H1 (cell line): ENCODE measurements around the gene RAB11B. TPM values are rescaled to one million over a fixed set of nuclear protein-coding genes. Genes with fewer than 3 reads are reported as not detected.

Source experiments
- CTCF ChIA-PET: fragments of 300-600 bp; sonication (Branson Sonifier 250); formaldehyde crosslinking; loops from one replicate; lab custom pipeline; 2021; ENCODE audit not compliant: partially characterized antibody; lab: Charles Lee
- POLR2A ChIA-PET: fragments of 300-600 bp; sonication (Branson Sonifier 250); formaldehyde crosslinking; loops from one replicate; lab custom pipeline; 2021; ENCODE audit warnings: inconsistent platforms; ENCODE audit not compliant: partially characterized antibody; lab: Charles Lee
- DNase-seq, 2 experiments: peaks; one replicate each; pipeline versions ENCODE4 v3.0.0 to v3.0.0-alpha.2; 2010 to 2022; ENCODE audit warnings: low spot score in 2 of 2, low read depth in 1 of 2, mixed read lengths in 1 of 2
- FAIRE-seq: peaks from 2 replicates; lab custom pipeline; 2011; peaks lifted over from hg19 to GRCh38; lab: Jason Lieb, UNC
- H2AFZ ChIP-seq: 2 replicates; pipeline ENCODE4 v1.8.1; 2012; ENCODE audit warnings: low read length, inconsistent platforms
- H2AK5ac ChIP-seq: 2 replicates; pipeline ENCODE4 v1.6.1; 2013; ENCODE audit warnings: low read depth, low read length
- H2BK120ac ChIP-seq: replicated peaks from 2 replicates; pipeline ENCODE3; 2013; ENCODE audit warnings: low read depth, low read length, inconsistent platforms
- H2BK12ac ChIP-seq: 2 replicates; pipeline ENCODE4 v1.6.1; 2013; ENCODE audit warnings: low read depth, low read length
- H2BK15ac ChIP-seq: 2 replicates; pipeline ENCODE4 v1.6.1; 2013; ENCODE audit warnings: low read length
- H2BK20ac ChIP-seq: 2 replicates; pipeline ENCODE4 v1.6.1; 2013; ENCODE audit warnings: low read length
- H2BK5ac ChIP-seq: 2 replicates; pipeline ENCODE4 v1.6.1; 2013; ENCODE audit warnings: low read depth, low read length
- H3K14ac ChIP-seq: 2 replicates; pipeline ENCODE4 v1.6.1; 2013; ENCODE audit warnings: inconsistent platforms; ENCODE audit not compliant: insufficient read length
- H3K18ac ChIP-seq: 2 replicates; pipeline ENCODE4 v1.6.1; 2013; ENCODE audit warnings: low read length; ENCODE audit errors: extremely low read depth
- H3K23ac ChIP-seq: 2 replicates; pipeline ENCODE4 v1.6.1; 2013; ENCODE audit warnings: inconsistent platforms; ENCODE audit not compliant: insufficient read length
- H3K23me2 ChIP-seq: 2 replicates; pipeline ENCODE4 v1.6.1; 2013; ENCODE audit warnings: low read depth, low read length
- H3K27ac ChIP-seq: 2 replicates; pipeline ENCODE4 v1.6.1; 2011; ENCODE audit warnings: low read depth, low read length, inconsistent platforms
- H3K27me3 ChIP-seq, 4 experiments: replicated peaks in 1 of 4; 1 replicate in 1 of 4; 2 replicates in 3 of 4; pipeline versions ENCODE4 v1.6.1 to v1.8.1; 2011 to 2013; ENCODE audit warnings: low read length in 3 of 4, mild to moderate bottlenecking in 3 of 4, inconsistent platforms in 2 of 4, mixed read lengths in 2 of 4, moderate library complexity in 1 of 4; ENCODE audit not compliant: control insufficient read depth in 3 of 4, insufficient read depth in 3 of 4; ENCODE audit errors: extremely low read depth in 1 of 4
- H3K36me3 ChIP-seq, 4 experiments: 2 replicates each; pipeline versions ENCODE4 v1.6.1 to v1.8.1; 2011 to 2013; ENCODE audit warnings: mild to moderate bottlenecking in 4 of 4, low read length in 3 of 4, moderate library complexity in 2 of 4, control low read depth in 1 of 4, inconsistent platforms in 1 of 4; ENCODE audit not compliant: insufficient read depth in 4 of 4, control insufficient read depth in 2 of 4
- H3K4ac ChIP-seq: replicated peaks from 2 replicates; pipeline ENCODE3; 2013; ENCODE audit warnings: low read length, low read depth, mixed read lengths, inconsistent platforms; ENCODE audit not compliant: insufficient read length
- H3K4me1 ChIP-seq, 4 experiments: replicated peaks in 1 of 4; 1 replicate in 1 of 4; 2 replicates in 3 of 4; pipeline versions ENCODE4 v1.6.1 to v1.8.1; 2011 to 2013; ENCODE audit warnings: low read length in 3 of 4, inconsistent platforms in 2 of 4, mixed read lengths in 1 of 4; ENCODE audit not compliant: insufficient read depth in 4 of 4, control insufficient read depth in 3 of 4
- H3K4me2 ChIP-seq, 2 experiments: 2 replicates each; pipeline versions ENCODE4 v1.6.1 to v1.8.1; 2011 to 2013; ENCODE audit warnings: low read depth in 2 of 2, low read length in 2 of 2, control low read depth in 1 of 2, inconsistent platforms in 1 of 2, mild to moderate bottlenecking in 1 of 2; ENCODE audit not compliant: insufficient read depth in 1 of 2
- H3K4me3 ChIP-seq, 4 experiments: fragments of 200-600, 300-600 bp in 1 of 4; sonication (generic), shearing (Covaris generic), sonication (Bioruptor Twin) in 1 of 4; 2 replicates each; pipeline versions ENCODE4 v1.5.1 to v1.8.1; 2011 to 2016; ENCODE audit warnings: low read length in 4 of 4, low read depth in 3 of 4, control low read depth in 2 of 4, inconsistent platforms in 2 of 4, mild to moderate bottlenecking in 2 of 4, mixed read lengths in 1 of 4, moderate library complexity in 1 of 4; ENCODE audit not compliant: insufficient read depth in 2 of 4; ENCODE audit errors: extremely low read depth in 1 of 4
- H3K56ac ChIP-seq: replicated peaks from 2 replicates; pipeline ENCODE3; 2013; ENCODE audit warnings: low read depth, mild to moderate bottlenecking, mixed read lengths, low read length, inconsistent platforms; ENCODE audit not compliant: insufficient read length
- H3K79me1 ChIP-seq: 2 replicates; pipeline ENCODE4 v1.6.1; 2013; ENCODE audit warnings: low read depth, low read length, control low read depth
- H3K79me2 ChIP-seq, 2 experiments: 2 replicates each; pipeline versions ENCODE4 v1.6.1 to v1.8.1; 2012 to 2013; ENCODE audit warnings: low read length in 2 of 2, mild to moderate bottlenecking in 2 of 2, inconsistent platforms in 1 of 2; ENCODE audit not compliant: insufficient read depth in 2 of 2, control insufficient read depth in 1 of 2
- H3K9ac ChIP-seq, 4 experiments: replicated peaks in 1 of 4; 1 replicate in 1 of 4; 2 replicates in 3 of 4; pipeline versions ENCODE4 v1.6.1 to v1.8.1; 2011 to 2013; ENCODE audit warnings: low read depth in 3 of 4, low read length in 3 of 4, control low read depth in 2 of 4, mild to moderate bottlenecking in 2 of 4, moderate library complexity in 2 of 4, inconsistent platforms in 1 of 4; ENCODE audit errors: extremely low read depth in 1 of 4
- H3K9me3 ChIP-seq, 2 experiments: 2 replicates each; pipeline versions ENCODE4 v1.6.1 to v1.8.1; 2012 to 2013; ENCODE audit warnings: mild to moderate bottlenecking in 2 of 2, moderate library complexity in 2 of 2, control low read depth in 1 of 2, inconsistent platforms in 1 of 2, low read depth in 1 of 2, low read length in 1 of 2, mixed read lengths in 1 of 2; ENCODE audit not compliant: insufficient read depth in 2 of 2
- H4K20me1 ChIP-seq, 2 experiments: replicated peaks in 1 of 2; 2 replicates each; pipeline versions ENCODE3 to v1.8.1; 2011 to 2013; ENCODE audit warnings: inconsistent platforms in 2 of 2, low read length in 2 of 2, mild to moderate bottlenecking in 1 of 2; ENCODE audit not compliant: insufficient read depth in 2 of 2, control insufficient read depth in 1 of 2
- H4K5ac ChIP-seq: 2 replicates; pipeline ENCODE4 v1.6.1; 2013; ENCODE audit warnings: low read length, low read depth, mixed read lengths, inconsistent platforms; ENCODE audit not compliant: insufficient read length
- H4K8ac ChIP-seq: 2 replicates; pipeline ENCODE4 v1.8.0; 2013; ENCODE audit warnings: mild to moderate bottlenecking, moderate library complexity, low read length, inconsistent platforms; ENCODE audit not compliant: insufficient read depth; ENCODE audit errors: extremely low read depth
- H4K91ac ChIP-seq: replicated peaks from 2 replicates; pipeline ENCODE3; 2013; ENCODE audit warnings: low read length, mixed read lengths, inconsistent platforms; ENCODE audit not compliant: insufficient read length
- CEBPB ChIP-seq: IDR thresholded peaks from 2 replicates; pipeline ENCODE4 v1.6.1; 2012; ENCODE audit warnings: low read depth, low read length
- CHD1 ChIP-seq: IDR thresholded peaks from 2 replicates; pipeline ENCODE4 v1.6.1; 2012; ENCODE audit warnings: low read depth, low read length, improper control_type of control experiment
- CREB1 ChIP-seq: IDR thresholded peaks from 2 replicates; pipeline ENCODE4 v1.6.1; 2012; ENCODE audit warnings: inconsistent platforms
- HDAC2 ChIP-seq, 2 experiments: fragments of 300-600 bp in 1 of 2; sonication (generic) in 1 of 2; IDR thresholded peaks; 2 replicates each; pipeline ENCODE4 v1.6.1; 2011 to 2012; ENCODE audit warnings: low read depth in 2 of 2, low read length in 2 of 2, mild to moderate bottlenecking in 2 of 2, moderate library complexity in 2 of 2, borderline replicate concordance in 1 of 2, inconsistent platforms in 1 of 2
- POU5F1 ChIP-seq: IDR thresholded peaks from 2 replicates; pipeline ENCODE4 v1.6.1; 2011; ENCODE audit warnings: low read depth, mild to moderate bottlenecking, low read length, moderate library complexity
- SIN3A ChIP-seq, 2 experiments: IDR thresholded peaks in 1 of 2; conservative IDR thresholded peaks in 1 of 2; 2 replicates each; pipeline ENCODE4 v1.6.1; 2011 to 2012; ENCODE audit warnings: low read length in 2 of 2, improper control_type of control experiment in 1 of 2, low read depth in 1 of 2, mild to moderate bottlenecking in 1 of 2
- TAF1 ChIP-seq: IDR thresholded peaks from 2 replicates; pipeline ENCODE4 v1.6.1; 2011; ENCODE audit warnings: mild to moderate bottlenecking, low read depth, low read length
- WGBS, 2 experiments: shearing (Covaris generic) in 1 of 2; methylation state at CpG; one replicate each; pipeline versions ENCODE4 v1.1.6 to v1.1.7; 2013 to 2015; ENCODE audit warnings: low lambda C conversion rate in 2 of 2, mixed read lengths in 2 of 2, inconsistent platforms in 1 of 2, low coverage in 1 of 2, missing lambda C conversion rate in 1 of 2; ENCODE audit not compliant: insufficient replicate concordance in 2 of 2, insufficient coverage in 1 of 2, insufficient read length in 1 of 2; ENCODE audit errors: extremely low coverage in 1 of 2, missing lambda C conversion rate in 1 of 2; 5-methylcytosine and 5-hydroxymethylcytosine counted together
- polyA plus RNA-seq, 7 experiments: library from polyadenylated mRNA; depleted of rRNA in 3 of 7; stranded (reverse) in 5 of 7; unstranded in 2 of 7; fragments of >200 nt in 5 of 7; fragments of 200-250 nt in 2 of 7; gene quantifications; 1 replicate in 5 of 7; 2 replicates in 1 of 7; 4 replicates in 1 of 7; pipeline versions ENCODE4 v1.2.1 to v1.2.3, GENCODE V29; 2011 to 2013; ENCODE audit warnings: missing spikeins in 2 of 7, mixed read lengths in 2 of 7
- total RNA-seq: library from RNA; stranded (reverse); fragmentation: NEBNext Ultra II Directional; extraction: Animal tissue kit (Norgen Biotek cat#: 25700); gene quantifications from 2 replicates; pipeline ENCODE4 v1.2.1, GENCODE V29; 2021
- TF ChIP-seq, protein P1 (sequence below): IDR thresholded peaks from 2 replicates; pipeline ENCODE4 v1.6.1; 2012; ENCODE audit warnings: low read length, inconsistent platforms

The RAB11B gene
- total and polyA plus RNA-seq, 2 of the 8 experiments (the other 6 are each of a cell fraction or from before 2014, with no cell fraction given), result 50.2 to 85.8 TPM

DNA sequence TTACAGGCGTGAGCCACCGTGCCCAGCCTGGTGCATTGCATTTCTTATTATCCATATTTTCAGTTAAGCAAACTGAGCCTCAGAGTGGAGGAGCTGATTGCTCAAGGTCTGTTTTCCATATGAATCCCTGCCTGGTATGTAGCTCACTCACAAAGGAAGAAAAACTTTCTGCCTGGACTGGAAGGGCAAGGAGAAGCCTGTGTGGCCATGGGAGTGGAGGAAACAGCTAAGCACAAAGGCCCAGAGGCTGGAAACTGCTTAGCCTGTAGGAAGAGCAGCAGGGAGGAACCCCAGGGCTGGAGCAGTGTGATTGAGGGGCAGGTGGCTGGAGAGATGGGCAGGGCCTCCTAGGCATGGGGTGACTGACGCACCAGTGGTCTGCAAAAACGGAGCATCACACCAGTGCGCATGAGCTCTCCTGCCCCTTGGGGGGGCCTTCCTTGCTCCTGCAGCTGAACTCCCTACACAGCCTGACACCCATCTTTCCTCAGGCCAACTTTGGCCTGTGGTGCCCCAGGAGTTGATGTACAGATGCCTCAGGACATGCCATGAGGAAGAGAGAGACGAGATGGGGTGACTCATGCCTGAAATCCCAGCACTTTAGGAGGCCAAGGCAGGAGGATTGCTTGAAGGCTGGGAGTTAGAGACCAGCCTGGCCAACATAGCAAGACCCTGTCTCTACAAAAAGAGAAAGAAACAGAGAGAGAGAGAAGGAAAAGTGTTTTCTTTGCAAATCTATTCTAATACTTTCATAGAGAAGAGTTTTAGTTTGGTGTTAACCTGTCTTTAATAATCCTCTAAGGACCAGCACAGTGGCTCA, 51.8 kb downstream of the RAB11B start:
- peak overlapping the region; percentile 3 for H4K91ac ChIP-seq
- peaks cover 5 to 8% of the 10 kb centered on the region in 2 experiments for H4K20me1 ChIP-seq
- H3K4me3 ChIP-seq, result no peak overlapping the region
- peaks cover 0 to 9% (median 0%) of the 10 kb centered on the region in 4 experiments; a peak in 2 of 8 replicates for H3K36me3 ChIP-seq
- H4K5ac ChIP-seq, result peak overlapping the region; percentile 15
- WGBS, 2 experiments, result 74% methylated on average over 6 of the region's 6 CpGs; no CpG with 5 or more reads in 1 of the 2 experiments
- ChIA-PET CTCF (interaction anchor here (0.6 to 2.0 kb wide), 13 partner anchors 8 to 512 kb away, joined by 3 to 10 read pairs (median 3); no protein-coding TSS in a partner anchor), POLR2A (interaction anchor here (0.6 to 3.5 kb wide), 14 partner anchors 8 to 71 kb away, joined by 3 to 13 read pairs (median 3); partner anchors contain the start of gene RAB11B)
- H3K23me2 ChIP-seq, result peaks cover 3% of the 10 kb centered on the region
- H2BK15ac ChIP-seq, result 0 out of 2 replicates have a peak overlapping the region, but pooled peaks have one; percentile 63
- H2BK12ac ChIP-seq, result peak overlapping the region; percentile 68; the same call in 1 of the 2 replicates
- H3K27me3 ChIP-seq, result no peaks in the 10 kb centered on the region
- peaks cover 3 to 11% (median 6%) of the 10 kb centered on the region in 4 experiments for H3K4me1 ChIP-seq
- H3K79me1 ChIP-seq, result no peaks in the 10 kb centered on the region
- no peak overlapping the region for H3K23ac ChIP-seq
- H3K56ac ChIP-seq, result no peak overlapping the region
- no peaks in the 10 kb centered on the region for H3K9me3 ChIP-seq
- H3K9ac ChIP-seq, result no peak overlapping the region; a peak in 2 of 7 replicates
- peak overlapping the region; percentile 0 to 6; a peak in 1 of 4 replicates for H3K4me2 ChIP-seq
- peak; percentile 19 for FAIRE-seq
- no peak overlapping the region for H2AFZ ChIP-seq
- H2BK20ac ChIP-seq, result 0 out of 2 replicates have a peak overlapping the region, but pooled peaks have one; percentile 40
- H2BK120ac ChIP-seq, result no peak overlapping the region
- H3K18ac ChIP-seq, result 0 out of 2 replicates have a peak overlapping the region, but pooled peaks have one; percentile 2
- peak in 1 of 2 experiments; percentile 62 for DNase-seq
- no peak overlapping the region for H3K14ac ChIP-seq
- H2AK5ac ChIP-seq, result no peak overlapping the region; the same call in 1 of the 2 replicates
- H3K27ac ChIP-seq, result peak overlapping the region; percentile 35; the same call in 1 of the 2 replicates
- no peak overlapping the region for H3K4ac ChIP-seq
- no peak overlapping the region for H4K8ac ChIP-seq
- H3K79me2 ChIP-seq, result peaks cover 20 to 21% of the 10 kb centered on the region in 2 experiments
- H2BK5ac ChIP-seq, result peak overlapping the region; percentile 16
- TF ChIP-seq CEBPB (peak; percentile 84), SIN3A (conservative IDR thresholded peaks at IDR 0.05 in 1 of 2, IDR thresholded peaks at IDR 0.05 in 1 of 2; ENCODE audit: low read depth in 1 of 2, low read length in 2 of 2) (no peak), CREB1 (no peak), CHD1 (no peak), TAF1 (0 out of 2 replicates have a peak, but pooled peaks have one; percentile 34), POU5F1 (no peak), HDAC2 (IDR thresholded peaks at IDR 0.05; ENCODE audit: borderline replicate concordance in 1 of 2, low read depth in 2 of 2, low read length in 2 of 2) (peak; percentile 16 to 72; a peak in 1 of 4 replicates)
- TF ChIP-seq, protein P1, sequence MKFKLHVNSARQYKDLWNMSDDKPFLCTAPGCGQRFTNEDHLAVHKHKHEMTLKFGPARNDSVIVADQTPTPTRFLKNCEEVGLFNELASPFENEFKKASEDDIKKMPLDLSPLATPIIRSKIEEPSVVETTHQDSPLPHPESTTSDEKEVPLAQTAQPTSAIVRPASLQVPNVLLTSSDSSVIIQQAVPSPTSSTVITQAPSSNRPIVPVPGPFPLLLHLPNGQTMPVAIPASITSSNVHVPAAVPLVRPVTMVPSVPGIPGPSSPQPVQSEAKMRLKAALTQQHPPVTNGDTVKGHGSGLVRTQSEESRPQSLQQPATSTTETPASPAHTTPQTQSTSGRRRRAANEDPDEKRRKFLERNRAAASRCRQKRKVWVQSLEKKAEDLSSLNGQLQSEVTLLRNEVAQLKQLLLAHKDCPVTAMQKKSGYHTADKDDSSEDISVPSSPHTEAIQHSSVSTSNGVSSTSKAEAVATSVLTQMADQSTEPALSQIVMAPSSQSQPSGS, result no peak
